ENCODE results near the gene MSX1.

DNA sequence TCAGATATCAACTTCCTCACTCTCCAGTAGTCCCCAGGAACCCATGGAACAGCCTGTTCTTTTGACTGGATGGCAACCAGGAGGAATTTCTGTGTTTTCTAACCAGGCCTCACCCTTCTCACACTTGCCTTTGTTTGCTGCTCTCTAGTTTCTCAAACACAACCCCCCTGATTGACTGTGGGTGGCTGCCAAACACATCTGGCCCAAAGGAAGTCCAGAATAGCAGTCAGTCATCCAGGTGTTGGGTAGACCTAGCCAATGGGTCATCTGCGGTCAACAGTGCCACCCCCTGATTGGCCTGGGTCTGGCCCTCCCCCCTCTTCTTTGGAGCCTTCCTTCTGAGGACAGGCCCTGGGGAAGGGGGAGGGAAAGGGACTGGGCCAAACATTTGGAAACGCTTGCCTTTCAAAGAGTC lies 53.7 kb downstream of the MSX1 start:
- TF ChIP-seq CTCF (IDR thresholded peaks at IDR 0.05; ENCODE audit: extremely low read depth in 1 of 2, insufficient read depth in 1 of 2, low read depth in 1 of 2, low read length in 2 of 2) = no peak
- TF ChIP-seq POLR2A (IDR thresholded peaks at IDR 0.05; ENCODE audit: low read depth, low read length) = no peak
- no peak for TF ChIP-seq MYC (IDR thresholded peaks at IDR 0.05; ENCODE audit: low read depth, low read length)
- TF ChIP-seq EZH2 (IDR thresholded peaks at IDR 0.05; ENCODE audit: borderline replicate concordance, low read depth, low read length, severe bottlenecking) = no peak
- no peak for TF ChIP-seq POLR2AphosphoS5 (IDR thresholded peaks at IDR 0.05; ENCODE audit: insufficient read depth, low read depth, low read length)
- no peak for TF ChIP-seq FOS (IDR thresholded peaks at IDR 0.05; ENCODE audit: borderline replicate concordance, insufficient read depth, low read length)
- no peak for TF ChIP-seq MAX (IDR thresholded peaks at IDR 0.05; ENCODE audit: insufficient read depth, insufficient read length)
- TF ChIP-seq JUN (IDR thresholded peaks at IDR 0.05; ENCODE audit: borderline replicate concordance, insufficient read depth, insufficient read length, low read depth) = no peak
